ENCODE measurements around the gene PHOX2A.

DNA sequence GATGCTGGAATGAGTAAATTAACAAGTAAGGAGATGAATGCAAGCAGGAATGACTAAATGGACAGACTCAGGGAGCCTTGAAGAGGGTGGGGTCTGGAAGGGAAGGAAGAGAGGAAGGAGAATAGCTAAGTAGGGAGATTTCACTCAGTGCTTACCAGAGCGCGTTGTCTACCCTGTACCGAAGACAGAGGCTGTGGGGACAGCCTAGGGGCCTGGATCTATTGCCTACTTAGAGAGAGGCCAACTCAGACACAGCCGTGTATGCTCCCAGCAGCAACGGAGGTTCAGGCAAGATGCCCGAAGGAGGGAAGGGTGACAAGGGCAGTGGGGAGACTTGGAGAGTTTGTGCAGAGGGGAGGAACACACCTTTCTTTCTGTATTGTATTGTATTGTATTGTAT lies 27.3 kb downstream of the PHOX2A start, which contains the start of gene FOLR2:
- TF ChIP-seq EZH2 (IDR thresholded peaks at IDR 0.05; ENCODE audit: insufficient read depth, low read length): no peak
- TF ChIP-seq, protein P1, sequence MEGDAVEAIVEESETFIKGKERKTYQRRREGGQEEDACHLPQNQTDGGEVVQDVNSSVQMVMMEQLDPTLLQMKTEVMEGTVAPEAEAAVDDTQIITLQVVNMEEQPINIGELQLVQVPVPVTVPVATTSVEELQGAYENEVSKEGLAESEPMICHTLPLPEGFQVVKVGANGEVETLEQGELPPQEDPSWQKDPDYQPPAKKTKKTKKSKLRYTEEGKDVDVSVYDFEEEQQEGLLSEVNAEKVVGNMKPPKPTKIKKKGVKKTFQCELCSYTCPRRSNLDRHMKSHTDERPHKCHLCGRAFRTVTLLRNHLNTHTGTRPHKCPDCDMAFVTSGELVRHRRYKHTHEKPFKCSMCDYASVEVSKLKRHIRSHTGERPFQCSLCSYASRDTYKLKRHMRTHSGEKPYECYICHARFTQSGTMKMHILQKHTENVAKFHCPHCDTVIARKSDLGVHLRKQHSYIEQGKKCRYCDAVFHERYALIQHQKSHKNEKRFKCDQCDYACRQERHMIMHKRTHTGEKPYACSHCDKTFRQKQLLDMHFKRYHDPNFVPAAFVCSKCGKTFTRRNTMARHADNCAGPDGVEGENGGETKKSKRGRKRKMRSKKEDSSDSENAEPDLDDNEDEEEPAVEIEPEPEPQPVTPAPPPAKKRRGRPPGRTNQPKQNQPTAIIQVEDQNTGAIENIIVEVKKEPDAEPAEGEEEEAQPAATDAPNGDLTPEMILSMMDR (IDR thresholded peaks at IDR 0.05; ENCODE audit: insufficient read depth, low read depth, low read length): no peak
